ENCODE data around the gene SLC23A2.

Gene SLC23A2

GRCh38 chr20:4812216-4812615, 189.1 kb downstream of the SLC23A2 start:
- H3K9me3 ChIP-seq (ENCODE audit: control insufficient read depth, insufficient read depth, low read length) = no peaks in the 10 kb centered on the region
- peaks cover 39% of the 10 kb centered on the region for H3F3A ChIP-seq (ENCODE audit: control insufficient read depth, insufficient read depth)
- peaks cover 87% of the 10 kb centered on the region for H3K4me1 ChIP-seq (ENCODE audit: control insufficient read depth, low read length)
- no peak for TF ChIP-seq CTCF (IDR thresholded peaks at IDR 0.05; ENCODE audit: low read depth, low read length, poor library complexity, severe bottlenecking)
- TF ChIP-seq EZH2phosphoT487 (IDR thresholded peaks at IDR 0.05; ENCODE audit: borderline replicate concordance, low read length) = no peak
- no peaks in the 10 kb centered on the region for H3K9me2 ChIP-seq (replicated peaks; ENCODE audit: control insufficient read depth, low read length)
- H3K27ac ChIP-seq (ENCODE audit: low read depth, low read length) = peak overlapping the region; percentile 95
- H3K4me2 ChIP-seq (ENCODE audit: low read length) = peak overlapping the region; percentile 99
- peaks cover 75% of the 10 kb centered on the region for H3K36me3 ChIP-seq (ENCODE audit: control insufficient read depth, low read length)
- no peaks in the 10 kb centered on the region for H3K27me3 ChIP-seq (ENCODE audit: control insufficient read depth, low read length)
- H3K4me3 ChIP-seq (ENCODE audit: low read length) = peak overlapping the region; percentile 83
- H4K20me1 ChIP-seq (ENCODE audit: control insufficient read depth, insufficient read depth, low read depth, low read length) = peaks cover 6% of the 10 kb centered on the region; the same call in 1 of the 2 replicates
- H3K79me2 ChIP-seq (ENCODE audit: control insufficient read depth, low read length) = peaks cover 77% of the 10 kb centered on the region

- no peaks in the 10 kb centered on the region for H3K27me3 ChIP-seq (ENCODE audit: control insufficient read depth, low read length)
- H3K4me3 ChIP-seq (ENCODE audit: low read length) = peak overlapping the region; percentile 83
- no peaks in the 10 kb centered on the region for H3K9me3 ChIP-seq (ENCODE audit: control insufficient read depth, insufficient read depth, low read length)
- H3K79me2 ChIP-seq (ENCODE audit: control insufficient read depth, low read length) = peaks cover 78% of the 10 kb centered on the region
- peaks cover 40% of the 10 kb centered on the region for H3F3A ChIP-seq (ENCODE audit: control insufficient read depth, insufficient read depth)
- no peak for TF ChIP-seq EZH2phosphoT487 (IDR thresholded peaks at IDR 0.05; ENCODE audit: borderline replicate concordance, low read length)
- peaks cover 78% of the 10 kb centered on the region for H3K36me3 ChIP-seq (ENCODE audit: control insufficient read depth, low read length)
- H3K27ac ChIP-seq (ENCODE audit: low read depth, low read length) = peak overlapping the region; percentile 95
- H3K4me2 ChIP-seq (ENCODE audit: low read length) = peak overlapping the region; percentile 99
- no peaks in the 10 kb centered on the region for H3K9me2 ChIP-seq (replicated peaks; ENCODE audit: control insufficient read depth, low read length)
- H3K4me1 ChIP-seq (ENCODE audit: control insufficient read depth, low read length) = peaks cover 86% of the 10 kb centered on the region
- H4K20me1 ChIP-seq (ENCODE audit: control insufficient read depth, insufficient read depth, low read depth, low read length) = peaks cover 6% of the 10 kb centered on the region; the same call in 1 of the 2 replicates
Observed at GRCh38 chr20:4811661-4812181, 189.6 kb downstream of the SLC23A2 start.

- H3K27ac ChIP-seq (ENCODE audit: low read depth, low read length) = peak overlapping the region; percentile 95
- H3F3A ChIP-seq (ENCODE audit: control insufficient read depth, insufficient read depth) = peaks cover 40% of the 10 kb centered on the region
- H4K20me1 ChIP-seq (ENCODE audit: control insufficient read depth, insufficient read depth, low read depth, low read length) = peaks cover 6% of the 10 kb centered on the region; the same call in 1 of the 2 replicates
- TF ChIP-seq EZH2phosphoT487 (IDR thresholded peaks at IDR 0.05; ENCODE audit: borderline replicate concordance, low read length) (no peak), CTCF (IDR thresholded peaks at IDR 0.05; ENCODE audit: low read depth, low read length, poor library complexity, severe bottlenecking) (no peak)
- H3K36me3 ChIP-seq (ENCODE audit: control insufficient read depth, low read length) = peaks cover 76% of the 10 kb centered on the region
- peak overlapping the region; percentile 83 for H3K4me3 ChIP-seq (ENCODE audit: low read length)
- no peaks in the 10 kb centered on the region for H3K27me3 ChIP-seq (ENCODE audit: control insufficient read depth, low read length)
- H3K9me2 ChIP-seq (replicated peaks; ENCODE audit: control insufficient read depth, low read length) = no peaks in the 10 kb centered on the region
- peak overlapping the region; percentile 99 for H3K4me2 ChIP-seq (ENCODE audit: low read length)
- H3K79me2 ChIP-seq (ENCODE audit: control insufficient read depth, low read length) = peaks cover 82% of the 10 kb centered on the region
- peaks cover 84% of the 10 kb centered on the region for H3K4me1 ChIP-seq (ENCODE audit: control insufficient read depth, low read length)
- H3K9me3 ChIP-seq (ENCODE audit: control insufficient read depth, insufficient read depth, low read length) = no peaks in the 10 kb centered on the region
Observed at GRCh38 chr20:4811257-4811656, 190.1 kb downstream of the SLC23A2 start.

- peaks cover 83% of the 10 kb centered on the region for H3K79me2 ChIP-seq (ENCODE audit: control insufficient read depth, low read length)
- no peak for TF ChIP-seq EZH2phosphoT487 (IDR thresholded peaks at IDR 0.05; ENCODE audit: borderline replicate concordance, low read length)
- peak overlapping the region; percentile 20; the same call in 1 of the 2 replicates for H3K4me3 ChIP-seq (ENCODE audit: low read length)
- H3F3A ChIP-seq (ENCODE audit: control insufficient read depth, insufficient read depth) = peaks cover 33% of the 10 kb centered on the region
- peaks cover 77% of the 10 kb centered on the region for H3K4me1 ChIP-seq (ENCODE audit: control insufficient read depth, low read length)
- no peaks in the 10 kb centered on the region for H3K27me3 ChIP-seq (ENCODE audit: control insufficient read depth, low read length)
- H4K20me1 ChIP-seq (ENCODE audit: control insufficient read depth, insufficient read depth, low read depth, low read length) = peaks cover 6% of the 10 kb centered on the region; the same call in 1 of the 2 replicates
- 0 out of 2 replicates have a peak overlapping the region, but pooled peaks have one; percentile 14 for H3K27ac ChIP-seq (ENCODE audit: low read depth, low read length)
- peak overlapping the region; percentile 99 for H3K4me2 ChIP-seq (ENCODE audit: low read length)
- H3K9me2 ChIP-seq (replicated peaks; ENCODE audit: control insufficient read depth, low read length) = no peaks in the 10 kb centered on the region
- H3K36me3 ChIP-seq (ENCODE audit: control insufficient read depth, low read length) = peaks cover 75% of the 10 kb centered on the region
- H3K9me3 ChIP-seq (ENCODE audit: control insufficient read depth, insufficient read depth, low read length) = no peaks in the 10 kb centered on the region
Observed at GRCh38 chr20:4810426-4811019, 190.8 kb downstream of the SLC23A2 start.
